Measurements from ENCODE around the gene YPEL2.

- TF ChIP-seq CTCF (IDR thresholded peaks at IDR 0.05) = no peak
- no peak for TF ChIP-seq POLR2A (IDR thresholded peaks at IDR 0.05)
- no peak for TF ChIP-seq EP300 (IDR thresholded peaks at IDR 0.05)
These were observed 32.9 kb upstream of the YPEL2 start for GRCh38 chr17:59298521-59298920.
